ENCODE measurements around the gene FOSL2.

Gene FOSL2

GRCh38 chr2:28392297-28393113 is at the start of gene FOSL2:
Gene FOSL2, plus strand, starts transcription at chr2:28392858. Its CDS starts 863 bp downstream, at chr2:28393721.
- DNase-seq (ENCODE audit: insufficient read length, low spot score) = peak; percentile 96
- peak; percentile 98 for FAIRE-seq

GRCh38 chr2:28343184-28343942 is 49.3 kb upstream of the FOSL2 start:
- DNase-seq (ENCODE audit: insufficient read length, low spot score) (no peak), FAIRE-seq (no peak)

GRCh38 chr2:28343971-28344715 is 48.5 kb upstream of the FOSL2 start:
- DNase-seq (ENCODE audit: insufficient read length, low spot score) (no peak), FAIRE-seq (no peak)

GRCh38 chr2:28344756-28345373 is 47.8 kb upstream of the FOSL2 start:
- FAIRE-seq = no peak
- DNase-seq (ENCODE audit: insufficient read length, low spot score) = no peak

- no peak for FAIRE-seq
Observed at GRCh38 chr2:28345619-28346018, 47.0 kb upstream of the FOSL2 start.

GRCh38 chr2:28346587-28346986 is 46.1 kb upstream of the FOSL2 start:
- DNase-seq (ENCODE audit: insufficient read length, low spot score) (no peak), FAIRE-seq (no peak)

More at GRCh38 chr2:28345619-28346018, 47.0 kb upstream of the FOSL2 start:
- no peak for DNase-seq (ENCODE audit: insufficient read length, low spot score)

GRCh38 chr2:28347193-28347592 is 45.5 kb upstream of the FOSL2 start:
- DNase-seq (ENCODE audit: insufficient read length, low spot score) (no peak), FAIRE-seq (no peak)

GRCh38 chr2:28347596-28347995 is 45.1 kb upstream of the FOSL2 start:
- DNase-seq (ENCODE audit: insufficient read length, low spot score) (no peak), FAIRE-seq (no peak)

- no peak for FAIRE-seq
Observed at GRCh38 chr2:28348149-28348567, 44.5 kb upstream of the FOSL2 start.

GRCh38 chr2:28348921-28349320 is 43.7 kb upstream of the FOSL2 start:
- FAIRE-seq = no peak
- DNase-seq (ENCODE audit: insufficient read length, low spot score) = no peak

More at GRCh38 chr2:28348149-28348567, 44.5 kb upstream of the FOSL2 start:
- no peak for DNase-seq (ENCODE audit: insufficient read length, low spot score)

- no peak for FAIRE-seq
- no peak for DNase-seq (ENCODE audit: insufficient read length, low spot score)
Observed at GRCh38 chr2:28349546-28350165, 43.0 kb upstream of the FOSL2 start.

GRCh38 chr2:28350196-28350595 is 42.5 kb upstream of the FOSL2 start:
- FAIRE-seq = no peak
- DNase-seq (ENCODE audit: insufficient read length, low spot score) = no peak

GRCh38 chr2:28350791-28351285 is 41.8 kb upstream of the FOSL2 start:
- FAIRE-seq (peak; percentile 36), DNase-seq (ENCODE audit: insufficient read length, low spot score) (no peak)

GRCh38 chr2:28351621-28352020 is 41.0 kb upstream of the FOSL2 start:
- DNase-seq (ENCODE audit: insufficient read length, low spot score) (no peak), FAIRE-seq (no peak)

- FAIRE-seq = no peak
Observed at GRCh38 chr2:28352104-28352503, 40.6 kb upstream of the FOSL2 start.

GRCh38 chr2:28352610-28353195 is 40.0 kb upstream of the FOSL2 start:
- DNase-seq (ENCODE audit: insufficient read length, low spot score) (no peak), FAIRE-seq (peak; percentile 49)

More at GRCh38 chr2:28352104-28352503, 40.6 kb upstream of the FOSL2 start:
- no peak for DNase-seq (ENCODE audit: insufficient read length, low spot score)

- no peak for DNase-seq (ENCODE audit: insufficient read length, low spot score)
- FAIRE-seq = no peak
Observed at GRCh38 chr2:28354920-28355520, 37.6 kb upstream of the FOSL2 start.

- no peak for FAIRE-seq
- DNase-seq (ENCODE audit: insufficient read length, low spot score) = no peak
Observed at GRCh38 chr2:28355521-28356094, 37.0 kb upstream of the FOSL2 start.
